Activated CD8-positive, alpha-beta memory T cell treated with anti-CD3 and anti-CD28 coated beads, Interleukin-2, amount 50 U/mL, for 1 hour (primary cell): Measurements from ENCODE around the gene ACTR10.

Source experiments
- DNase-seq: peaks from one replicate; pipeline ENCODE4 v3.0.0-alpha.2; 2020; ENCODE audit errors: extremely low read depth

The ACTR10 gene

DNA sequence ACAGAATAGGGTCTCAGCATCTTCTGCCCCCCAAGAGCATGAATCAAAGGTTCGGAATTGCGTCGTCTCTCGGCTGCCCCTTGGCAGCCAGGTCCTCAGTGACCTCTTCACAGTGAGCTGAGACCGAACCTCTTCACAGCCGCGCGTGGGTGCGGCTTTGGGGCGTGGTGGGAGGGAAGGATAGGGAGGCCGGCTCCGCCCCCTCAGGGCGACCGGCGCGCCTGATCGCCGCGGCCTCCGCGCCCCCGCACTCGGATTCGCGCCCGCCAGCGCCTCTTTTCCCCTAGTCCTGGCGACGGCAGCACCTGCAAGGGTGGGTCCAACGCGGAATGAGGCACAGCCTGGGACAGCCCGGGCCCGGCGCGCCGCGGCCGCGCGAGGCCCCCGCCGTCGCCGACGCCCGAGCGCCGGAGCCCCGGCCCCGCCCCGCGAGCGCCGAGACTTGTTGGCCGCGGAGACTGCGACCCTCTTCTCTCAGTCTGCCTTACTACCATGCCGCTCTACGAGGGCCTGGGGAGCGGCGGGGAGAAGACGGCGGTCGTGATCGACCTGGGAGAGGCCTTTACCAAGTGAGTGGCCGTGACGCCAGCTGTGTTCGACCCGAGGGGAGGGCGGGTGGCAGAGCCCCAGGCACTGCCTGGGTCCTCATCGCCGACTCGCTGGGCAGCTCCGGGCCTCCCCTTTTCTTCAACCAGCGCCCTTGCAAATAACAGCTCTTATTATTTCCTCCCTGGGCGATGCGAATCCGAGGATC, at the start of gene ACTR10:
Gene ACTR10, plus strand, starts transcription at position 424 of the 754 bp plus-strand sequence. Its CDS starts 69 bp downstream, at position 493.
- peak; percentile 43 for DNase-seq

GRCh38 chr14:58150243-58150805, 49.6 kb upstream of the ACTR10 start:
- no peak for DNase-seq

GRCh38 chr14:58151133-58152013, 48.6 kb upstream of the ACTR10 start:
- DNase-seq = no peak

DNA sequence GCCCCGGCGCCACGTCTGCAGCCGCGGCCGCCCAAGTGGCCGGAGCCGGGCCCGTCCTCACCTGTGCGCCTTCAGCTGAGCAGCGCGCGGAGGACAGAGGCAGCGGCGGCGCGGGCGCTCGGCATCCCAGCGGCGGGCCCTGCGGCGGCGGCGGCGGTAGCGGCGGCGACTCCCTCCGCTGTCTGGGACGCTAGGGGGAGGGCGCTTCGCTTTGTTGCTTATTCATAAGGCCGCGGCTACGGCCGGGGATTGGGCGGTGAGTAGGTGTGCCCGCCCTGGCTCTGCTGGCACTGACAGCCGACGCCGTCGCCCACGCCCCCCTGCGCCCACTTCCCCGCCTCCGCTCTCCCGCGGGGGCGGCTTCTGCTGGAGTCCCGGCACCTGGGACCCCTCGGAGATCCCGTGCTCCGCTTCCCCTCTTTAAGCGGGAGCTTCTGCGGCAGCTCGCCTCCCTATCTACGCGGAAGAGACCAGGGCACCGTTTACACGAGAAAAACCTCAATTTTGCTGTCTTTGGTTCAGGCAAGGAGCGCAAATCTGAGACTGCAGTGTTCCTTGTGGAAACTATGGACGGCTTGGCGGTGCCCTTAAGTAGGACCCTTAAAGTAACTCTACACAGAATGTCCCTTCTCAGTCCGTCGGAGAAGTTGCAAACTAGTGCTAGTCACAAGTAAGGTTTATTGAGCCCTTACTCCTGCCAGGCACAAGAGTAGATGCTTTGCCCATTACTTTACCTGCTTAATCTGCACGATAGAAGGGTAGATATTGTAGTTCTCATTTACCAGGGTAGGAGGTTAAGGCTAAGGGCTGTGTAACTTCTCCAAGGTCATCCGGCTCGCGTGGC, 47.7 kb upstream of the ACTR10 start, which contains the start of gene ARMH4:
Gene ARMH4, minus strand, starts transcription at position 200 of the 844 bp plus-strand sequence. CDS start 12,855 bp downstream, outside the sequence.
- DNase-seq = peak; percentile 7

DNA sequence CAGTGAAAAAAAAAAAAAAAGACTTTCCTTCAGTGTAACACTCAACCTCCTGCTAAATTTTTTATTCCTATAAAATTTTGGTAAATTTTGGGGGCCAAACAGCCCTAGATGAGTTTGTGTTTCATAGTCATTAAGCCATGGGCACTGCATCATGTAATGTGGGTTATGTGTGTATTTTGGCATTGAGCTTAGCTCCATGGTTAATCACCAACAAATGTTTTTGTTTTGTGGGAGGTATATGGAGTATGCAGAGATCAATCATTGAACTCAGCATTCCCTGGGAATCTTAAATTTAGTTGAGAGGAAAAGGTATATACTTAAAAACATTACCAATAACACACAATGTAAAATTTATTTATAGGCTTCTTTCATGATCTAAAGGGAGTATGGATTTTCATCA, 39.4 kb upstream of the ACTR10 start:
- no peak for DNase-seq

- DNase-seq = peak; percentile 24
Measured at GRCh38 chr14:58166005-58166983, 33.7 kb upstream of the ACTR10 start.

DNA sequence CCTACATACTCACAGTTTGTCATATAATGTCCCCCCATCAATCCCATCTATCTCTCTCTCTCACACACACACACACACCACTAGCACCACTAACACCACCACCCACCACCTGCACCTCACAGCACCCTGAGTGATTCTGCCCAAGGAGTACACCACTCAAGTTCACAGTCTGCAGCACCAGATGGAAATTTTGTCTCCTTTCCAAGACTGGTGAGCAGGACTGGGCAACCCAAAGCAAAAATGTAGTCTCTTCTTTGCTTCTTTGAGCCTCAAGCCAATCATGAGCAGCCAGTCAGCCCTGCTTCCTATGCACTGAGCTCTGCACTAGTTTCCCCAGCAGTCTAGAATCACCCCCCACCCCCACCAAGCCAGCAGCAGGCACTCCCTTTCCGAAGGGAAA, 32.9 kb upstream of the ACTR10 start:
- DNase-seq = no peak

DNA sequence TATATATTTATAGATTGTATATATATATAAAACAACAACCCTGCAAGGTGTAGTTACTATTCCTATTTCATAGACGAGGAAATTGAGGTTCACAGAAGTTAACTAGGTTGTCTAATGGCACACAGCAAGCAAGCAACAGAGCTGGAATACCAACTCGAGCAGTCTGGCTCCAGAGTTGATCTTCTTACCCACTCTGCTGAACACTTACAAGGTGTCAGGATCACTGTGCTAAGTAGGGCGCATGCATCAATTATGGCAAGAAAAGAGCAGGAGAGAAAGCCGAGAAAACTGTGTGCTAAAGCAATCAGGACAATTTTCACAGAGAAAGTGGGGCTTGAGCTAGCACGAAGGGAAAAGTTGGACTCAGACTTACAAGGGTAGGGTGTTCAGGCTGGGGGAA, 32.1 kb upstream of the ACTR10 start:
- DNase-seq = no peak

DNA sequence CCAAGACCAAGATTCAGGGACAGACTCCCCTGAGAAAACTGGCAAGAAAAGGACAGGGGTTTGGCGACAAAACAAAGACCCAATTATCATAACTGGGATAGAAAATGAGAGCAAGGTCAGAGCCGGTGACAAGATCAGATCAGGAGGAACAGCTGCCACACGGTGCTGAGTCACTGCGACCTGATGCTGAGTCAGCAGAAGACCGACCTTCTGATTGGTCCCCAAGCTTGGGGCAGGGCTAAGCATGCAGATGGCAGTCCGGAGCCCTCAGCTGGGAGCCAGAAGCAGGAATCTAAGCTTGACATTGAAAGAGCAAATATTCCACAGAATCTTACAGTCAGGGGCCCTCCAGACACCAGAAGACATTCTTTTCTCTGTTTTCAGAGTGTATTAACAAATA, 28.9 kb upstream of the ACTR10 start:
- DNase-seq = no peak

GRCh38 chr14:58177125-58177524, 22.8 kb upstream of the ACTR10 start:
- DNase-seq = no peak

GRCh38 chr14:58189176-58189575, 10.8 kb upstream of the ACTR10 start:
- no peak for DNase-seq

GRCh38 chr14:58191763-58192601, 8.0 kb upstream of the ACTR10 start:
- no peak for DNase-seq

DNA sequence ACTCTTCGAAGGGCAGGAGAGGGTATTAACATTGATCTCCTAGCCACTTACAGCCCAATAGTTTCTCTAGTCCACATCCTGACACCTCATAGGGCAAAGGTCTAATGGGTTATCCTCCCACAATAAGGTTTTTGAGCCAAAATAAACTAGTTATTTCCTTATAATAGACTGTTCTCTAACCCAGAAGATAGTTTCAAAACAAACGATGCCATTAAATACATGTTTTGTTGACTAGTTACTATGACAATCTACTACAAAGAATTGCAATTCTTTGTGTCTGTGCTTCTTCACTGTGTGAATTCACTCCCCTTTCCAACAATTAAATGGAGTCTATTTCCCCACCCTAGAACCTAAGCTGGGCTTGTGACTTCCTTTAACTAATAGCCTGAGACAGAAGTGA, 6.4 kb upstream of the ACTR10 start:
- no peak for DNase-seq

DNA sequence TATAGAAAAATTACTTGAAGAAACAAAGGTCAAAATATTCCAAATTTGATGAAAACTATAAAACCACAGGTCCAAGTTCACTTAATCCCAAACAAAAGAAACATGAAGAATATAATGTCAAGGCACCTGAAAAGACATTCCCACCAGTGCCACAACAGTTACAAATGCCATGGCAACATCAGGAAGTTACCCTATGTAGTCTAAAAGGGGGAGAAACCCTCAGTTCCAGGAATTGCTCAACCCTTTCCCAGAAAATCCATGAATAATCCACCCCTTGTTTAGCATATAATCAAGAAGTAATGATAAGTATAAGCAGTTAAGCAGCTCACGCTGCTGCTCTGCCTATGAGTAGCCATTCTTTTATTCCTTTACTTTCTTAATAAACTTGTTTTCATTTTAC, 3.8 kb upstream of the ACTR10 start:
- DNase-seq = no peak

DNA sequence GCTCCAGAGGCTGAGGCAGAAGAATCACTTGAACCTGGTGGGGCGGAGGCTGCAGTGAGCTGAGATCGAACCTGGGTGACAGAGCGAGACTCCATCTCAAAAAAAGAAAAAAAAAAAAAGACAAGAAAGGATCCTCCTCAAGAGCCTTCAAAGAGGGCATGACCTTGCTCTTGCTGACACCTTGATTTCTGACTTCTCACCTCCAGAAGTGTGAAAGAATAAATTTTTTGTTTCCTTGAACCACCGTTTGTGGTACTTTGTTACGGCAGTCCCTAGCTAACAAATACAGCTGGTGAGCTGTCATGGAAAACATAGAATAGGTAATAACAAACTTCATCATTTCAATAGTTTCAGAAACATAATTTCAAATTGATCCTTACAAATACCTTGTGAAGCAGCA, 1.9 kb upstream of the ACTR10 start:
- DNase-seq = no peak

DNA sequence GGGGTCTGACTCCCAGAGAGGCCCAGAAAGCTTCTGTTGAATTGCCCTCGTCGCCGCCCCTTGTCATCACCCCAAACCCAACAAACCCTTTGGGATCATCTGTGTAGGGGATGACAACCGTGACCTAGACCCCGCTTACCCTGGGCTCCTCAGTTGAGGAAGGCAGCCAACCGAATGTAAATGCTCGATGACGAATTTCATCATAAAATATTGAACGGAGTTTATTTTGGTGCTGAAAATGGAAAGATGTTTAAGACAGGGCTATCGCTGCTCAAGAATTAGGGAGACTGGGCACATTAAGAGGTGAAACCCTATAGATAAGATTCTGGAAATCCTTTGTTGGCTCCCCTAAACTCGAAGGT, 512 bp downstream of the ACTR10 start:
- DNase-seq = no peak

GRCh38 chr14:58200846-58201245, 897 bp downstream of the ACTR10 start:
- no peak for DNase-seq

DNA sequence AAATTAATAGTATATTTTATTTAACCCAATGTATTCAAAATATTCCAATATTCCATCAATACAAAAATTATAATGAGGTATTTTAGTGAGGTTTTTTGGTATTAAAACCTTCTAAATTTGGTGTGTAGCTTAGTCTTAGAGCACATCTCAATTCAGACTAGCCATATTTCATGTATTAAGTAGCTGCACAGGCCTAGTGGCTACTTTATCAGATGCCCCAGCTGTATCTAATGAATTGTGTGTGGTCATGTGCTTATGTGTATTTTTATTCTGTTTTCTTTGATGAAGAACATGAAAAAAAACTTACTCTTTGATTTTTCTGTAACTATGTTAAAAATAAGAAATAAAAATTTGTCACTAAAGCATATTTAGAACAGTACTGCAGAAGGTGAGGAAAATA, 13.2 kb downstream of the ACTR10 start:
- DNase-seq = no peak

- DNase-seq = no peak
Measured at GRCh38 chr14:58215191-58215914, 15.4 kb downstream of the ACTR10 start.
